MCF 10A (cell line): ENCODE data around the gene BICD1. TPM values are rescaled to one million over a fixed set of nuclear protein-coding genes. Genes with fewer than 3 reads are reported as not detected.

ENCODE experiments used
- BruUV-seq: library from RNA; stranded (reverse); fragments of 400-500 nt; replicated peaks from 2 replicates; lab custom pipeline; 2021; lab: Mats Ljungman, UMichigan
- CTCF ChIA-PET: fragments of 300-600 bp; sonication (Branson Sonifier 250); formaldehyde crosslinking; extraction: SDS; loops from one replicate; lab custom pipeline; 2021; ENCODE audit warnings: antibody characterized with exemption, inconsistent platforms; lab: Yijun Ruan, JAX
- POLR2A ChIA-PET: fragments of 300-600, 350-650 bp; sonication (Branson Sonifier 250); formaldehyde crosslinking; extraction: SDS; loops from one replicate; lab custom pipeline; 2020; ENCODE audit warnings: antibody characterized with exemption, inconsistent platforms; lab: Yijun Ruan, JAX
- DNase-seq: peaks from one replicate; pipeline ENCODE4 v3.0.0-alpha.2; 2018; ENCODE audit not compliant: unreplicated experiment
- H3K27ac Mint-ChIP-seq: one replicate; pipeline ENCODE4 v1.8.0; 2022; ENCODE audit warnings: mild to moderate bottlenecking, low read depth, mixed read lengths; ENCODE audit not compliant: unreplicated experiment
- H3K27me3 Mint-ChIP-seq: one replicate; pipeline ENCODE4 v1.8.0; 2022; ENCODE audit warnings: mixed read lengths; ENCODE audit not compliant: insufficient read depth, unreplicated experiment
- H3K36me3 Mint-ChIP-seq: one replicate; pipeline ENCODE4 v1.8.0; 2022; ENCODE audit warnings: mild to moderate bottlenecking, moderate library complexity, mixed read lengths; ENCODE audit not compliant: insufficient read depth, unreplicated experiment
- H3K4me1 Mint-ChIP-seq: one replicate; pipeline ENCODE4 v1.8.0; 2022; ENCODE audit warnings: mixed read lengths; ENCODE audit not compliant: insufficient read depth, unreplicated experiment
- H3K4me3 Mint-ChIP-seq: one replicate; pipeline ENCODE4 v1.8.0; 2022; ENCODE audit warnings: mild to moderate bottlenecking, moderate library complexity, mixed read lengths; ENCODE audit not compliant: unreplicated experiment
- H3K9me3 Mint-ChIP-seq: one replicate; pipeline ENCODE4 v1.8.0; 2022; ENCODE audit warnings: mixed read lengths; ENCODE audit not compliant: unreplicated experiment
- CTCF ChIP-seq: fragments of 200-600 bp; IDR thresholded peaks from one replicate; pipeline ENCODE4 v1.8.0; 2022; ENCODE audit warnings: antibody characterized with exemption, mild to moderate bottlenecking; ENCODE audit not compliant: unreplicated experiment
- intact Hi-C: fragments of 100-400 bp; cut with micrococcal nuclease; formaldehyde crosslinking; loops from 2 replicates; pipeline ENCODE4 v1.14.1; 2022
- total RNA-seq: library from RNA; stranded (reverse); gene quantifications from 2 replicates; pipeline ENCODE4 v1.2.3, GENCODE V29; 2022

Gene BICD1
- total RNA-seq, 1 experiment from 2014 or later = 49.3 TPM

- no peak for DNase-seq
- Mint-ChIP-seq H3K4me3 (no peak overlapping the region), H3K27me3 (no peaks in the 10 kb centered on the region), H3K36me3 (no peaks in the 10 kb centered on the region), H3K9me3 (peaks cover 7% of the 10 kb centered on the region), H3K27ac (no peak overlapping the region), H3K4me1 (peaks cover 13% of the 10 kb centered on the region)
- no peak for TF ChIP-seq CTCF
- intact Hi-C loops = no loop called here
- ChIA-PET CTCF (interaction anchor here (0.6 kb wide), 1 partner anchor 67 kb away, joined by 3 read pairs; no protein-coding TSS in a partner anchor), POLR2A (no interaction called here)
- no TSS peak for BruUV-seq
These were observed 95.3 kb downstream of the BICD1 start for GRCh38 chr12:32201976-32202375.

GRCh38 chr12:32205731-32206130 lies 99.1 kb downstream of the BICD1 start:
- H3K9me3 Mint-ChIP-seq = peaks cover 7% of the 10 kb centered on the region
- H3K27ac Mint-ChIP-seq = no peak overlapping the region
- POLR2A ChIA-PET = no interaction called here
- intact Hi-C loops = no loop called here
- TF ChIP-seq CTCF = no peak
- no peaks in the 10 kb centered on the region for H3K36me3 Mint-ChIP-seq
- no peak for DNase-seq
- CTCF ChIA-PET = interaction anchor here (0.8 kb wide), 1 partner anchor 154 kb away, joined by 3 read pairs; no protein-coding TSS in a partner anchor
- no TSS peak for BruUV-seq
- no peak overlapping the region for H3K4me3 Mint-ChIP-seq
- H3K27me3 Mint-ChIP-seq = no peaks in the 10 kb centered on the region
- H3K4me1 Mint-ChIP-seq = peaks cover 11% of the 10 kb centered on the region

DNA sequence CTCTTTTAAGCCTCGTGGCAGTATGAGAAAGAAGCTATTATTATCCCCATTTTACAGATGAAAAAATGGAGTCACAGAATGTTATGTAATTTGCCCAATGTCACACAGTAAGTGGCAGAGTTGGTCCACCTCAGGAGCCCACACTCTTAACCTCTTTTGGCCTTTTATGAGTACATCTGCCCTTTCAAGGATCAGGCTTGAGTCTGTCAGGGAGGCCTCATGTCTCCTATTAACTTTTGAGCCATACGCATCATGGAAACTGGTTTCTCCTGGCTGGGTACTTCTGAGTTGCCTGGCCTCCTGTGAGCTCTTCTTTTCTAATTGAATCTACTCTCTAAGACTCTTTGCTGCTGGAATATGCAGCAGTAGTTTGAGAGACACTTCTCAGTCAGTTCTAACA lies 101.7 kb downstream of the BICD1 start:
- Mint-ChIP-seq H3K4me3 (no peak overlapping the region), H3K36me3 (no peaks in the 10 kb centered on the region), H3K27me3 (no peaks in the 10 kb centered on the region), H3K27ac (no peak overlapping the region), H3K4me1 (peaks cover 11% of the 10 kb centered on the region), H3K9me3 (peaks cover 7% of the 10 kb centered on the region)
- POLR2A ChIA-PET = interaction anchor here (0.7 to 1.4 kb wide), 3 partner anchors 9 to 92 kb away, joined by 3 to 7 read pairs (median 3); no protein-coding TSS in a partner anchor
- CTCF ChIA-PET = no interaction called here
- no peak for DNase-seq
- no TSS peak for BruUV-seq
- TF ChIP-seq CTCF = no peak
- intact Hi-C loops = no loop called here

- ChIA-PET POLR2A (interaction anchor here (1.0 kb wide), 1 partner anchor 11 kb away, joined by 3 read pairs; no protein-coding TSS in a partner anchor), CTCF (interaction anchor here (1.0 kb wide), 1 partner anchor 13 kb away, joined by 5 read pairs; no protein-coding TSS in a partner anchor)
- H3K27me3 Mint-ChIP-seq = no peaks in the 10 kb centered on the region
- H3K9me3 Mint-ChIP-seq = no peaks in the 10 kb centered on the region
- H3K4me1 Mint-ChIP-seq = peaks cover 5% of the 10 kb centered on the region
- H3K27ac Mint-ChIP-seq = no peak overlapping the region
- BruUV-seq = no TSS peak
- intact Hi-C loops = no loop called here
- DNase-seq = no peak
- H3K36me3 Mint-ChIP-seq = peaks cover 3% of the 10 kb centered on the region
- no peak for TF ChIP-seq CTCF
- no peak overlapping the region for H3K4me3 Mint-ChIP-seq
These were observed 104.6 kb downstream of the BICD1 start for GRCh38 chr12:32211066-32211899.
